Neural progenitor cell (in vitro differentiated cells): ENCODE data around the gene KLF18. TPM values are rescaled to one million over a fixed set of nuclear protein-coding genes. Genes with fewer than 3 reads are reported as not detected.

Experiments
- DNase-seq: peaks from one replicate; pipeline ENCODE4 v3.0.0-alpha.2; 2016; ENCODE audit warnings: low spot score
- H2AFZ ChIP-seq: fragments of 200-600 bp; sonication (generic); replicated peaks from 2 replicates; pipeline ENCODE4 v1.6.1; 2016; ENCODE audit warnings: antibody characterized with exemption
- H3F3A ChIP-seq: fragments of 200-600 bp; sonication (generic); 2 replicates; pipeline ENCODE4 v1.6.1; 2016; ENCODE audit warnings: antibody characterized with exemption, low read depth
- H3K27ac ChIP-seq: fragments of 200-600 bp; sonication (generic); 2 replicates; pipeline ENCODE4 v1.5.1; 2016; ENCODE audit warnings: mild to moderate bottlenecking
- H3K27me3 ChIP-seq: fragments of 200-600 bp; sonication (generic); 2 replicates; pipeline ENCODE4 v1.6.1; 2016; ENCODE audit warnings: mild to moderate bottlenecking, moderate library complexity
- H3K36me3 ChIP-seq: fragments of 200-600 bp; sonication (generic); 2 replicates; pipeline ENCODE4 v1.5.1; 2016
- H3K4me1 ChIP-seq: fragments of 200-600 bp; sonication (generic); 2 replicates; pipeline ENCODE4 v1.6.1; 2016; ENCODE audit warnings: mixed run types
- H3K4me2 ChIP-seq: fragments of 200-600 bp; sonication (generic); 2 replicates; pipeline ENCODE4 v1.6.1; 2016
- H3K4me3 ChIP-seq: fragments of 200-600 bp; sonication (generic); 2 replicates; pipeline ENCODE4 v1.5.1; 2016
- H3K79me2 ChIP-seq: fragments of 200-600 bp; sonication (generic); 2 replicates; pipeline ENCODE4 v1.6.1; 2016; ENCODE audit warnings: low read depth
- H3K9ac ChIP-seq: fragments of 200-600 bp; sonication (generic); 2 replicates; pipeline ENCODE4 v1.6.1; 2016
- H3K9me3 ChIP-seq: fragments of 200-600 bp; sonication (generic); 2 replicates; pipeline ENCODE4 v1.5.1; 2016; ENCODE audit warnings: low read depth
- H4K20me1 ChIP-seq: fragments of 200-600 bp; sonication (generic); 2 replicates; pipeline ENCODE4 v1.6.1; 2016; ENCODE audit warnings: low read depth
- H3K27ac Mint-ChIP-seq: 3 replicates; pipeline ENCODE4 v1.8.0; 2021; ENCODE audit warnings: mixed read lengths
- H3K27me3 Mint-ChIP-seq: 2 replicates; pipeline ENCODE4 v1.8.0; 2022; ENCODE audit warnings: low read depth, mild to moderate bottlenecking, inconsistent platforms, moderate library complexity, mixed read lengths; ENCODE audit not compliant: insufficient read depth
- H3K36me3 Mint-ChIP-seq: 3 replicates; pipeline ENCODE4 v1.8.0; 2021; ENCODE audit warnings: mixed read lengths
- H3K4me1 Mint-ChIP-seq: 3 replicates; pipeline ENCODE4 v1.8.0; 2021; ENCODE audit warnings: mixed read lengths
- H3K4me3 Mint-ChIP-seq: 3 replicates; pipeline ENCODE4 v1.8.0; 2021; ENCODE audit warnings: mild to moderate bottlenecking, moderate library complexity, mixed read lengths
- H3K9me3 Mint-ChIP-seq: 3 replicates; pipeline ENCODE4 v1.8.0; 2020; ENCODE audit warnings: mixed read lengths
- EZH2 ChIP-seq: fragments of 200-600 bp; sonication (generic); IDR thresholded peaks from 2 replicates; pipeline ENCODE4 v1.6.1; 2017; ENCODE audit warnings: antibody characterized with exemption, mild to moderate bottlenecking, moderate library complexity
- EZH2phosphoT487 ChIP-seq: fragments of 200-600 bp; sonication (generic); IDR thresholded peaks from 2 replicates; pipeline ENCODE4 v1.6.1; 2017; ENCODE audit warnings: antibody characterized with exemption
- total RNA-seq: library from RNA; depleted of rRNA; stranded (reverse); fragments of >200 nt; gene quantifications from 2 replicates; pipeline ENCODE4 v1.2.3, GENCODE V29; 2015; ENCODE audit warnings: low replicate concordance
- TF ChIP-seq, protein P1 (sequence below): fragments of 200-600 bp; sonication (generic); IDR thresholded peaks from 2 replicates; pipeline ENCODE4 v1.5.1; 2017; ENCODE audit warnings: antibody characterized with exemption, mild to moderate bottlenecking

The KLF18 gene
- total RNA-seq, 1 donor from 2014 or later, result not detected

DNA sequence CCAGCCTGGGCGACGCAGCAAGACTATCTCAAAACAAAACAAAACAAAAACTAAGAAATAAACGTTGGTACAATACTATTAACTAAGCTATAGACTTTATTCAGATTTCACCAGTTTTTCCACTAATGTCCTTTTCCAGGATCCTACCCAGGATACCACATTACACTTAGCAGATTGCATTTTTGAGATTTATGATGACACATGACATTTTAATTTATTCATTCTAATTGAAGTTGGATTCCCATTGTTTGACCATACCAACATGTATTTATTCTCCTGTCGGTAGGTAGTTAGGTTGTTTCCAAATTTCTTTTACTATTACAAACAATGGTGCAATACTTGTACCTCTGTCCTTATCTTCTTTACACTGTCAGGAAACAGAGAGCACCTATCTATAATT lies 29.6 kb downstream of the KLF18 start:
- H3K4me1 ChIP-seq, result no peaks in the 10 kb centered on the region
- peaks cover 16% of the 10 kb centered on the region for H3K27me3 ChIP-seq
- no peak overlapping the region for H3K4me3 Mint-ChIP-seq

DNA sequence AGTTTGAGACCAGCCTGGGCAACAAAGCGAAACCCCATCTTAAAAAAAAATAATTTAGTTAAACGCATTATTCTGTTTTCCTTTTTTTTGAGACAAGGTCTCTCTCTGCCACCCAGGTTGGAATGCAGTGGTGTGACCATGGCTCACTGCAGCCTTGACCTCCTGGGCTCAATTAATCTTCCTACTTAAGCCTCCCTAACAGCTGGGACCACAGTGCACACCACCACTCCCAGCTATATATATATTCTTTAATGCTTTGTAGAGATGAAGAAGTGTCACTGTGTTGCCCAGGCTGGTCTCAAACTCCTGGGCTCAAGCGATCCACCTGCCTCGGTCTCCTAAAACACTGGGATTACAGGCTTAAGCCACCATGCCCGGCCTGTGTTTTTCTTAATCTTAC lies 30.5 kb downstream of the KLF18 start:
- Histone ChIP-seq H3K79me2 (no peaks in the 10 kb centered on the region), H3K27me3 (peaks cover 22% of the 10 kb centered on the region), H4K20me1 (no peaks in the 10 kb centered on the region), H3K4me3 (no peak overlapping the region), H3K9ac (no peak overlapping the region), H3K9me3 (no peaks in the 10 kb centered on the region), H3F3A (no peaks in the 10 kb centered on the region), H2AFZ (no peak overlapping the region), H3K36me3 (no peaks in the 10 kb centered on the region), H3K4me1 (no peaks in the 10 kb centered on the region), H3K4me2 (no peak overlapping the region), H3K27ac (no peak overlapping the region)
- Mint-ChIP-seq H3K4me1 (no peaks in the 10 kb centered on the region), H3K9me3 (no peaks in the 10 kb centered on the region), H3K27me3 (peaks cover 4% of the 10 kb centered on the region), H3K36me3 (no peaks in the 10 kb centered on the region), H3K4me3 (no peak overlapping the region), H3K27ac (no peak overlapping the region)
- no peak for DNase-seq
- TF ChIP-seq EZH2phosphoT487 (no peak), EZH2 (no peak)
- TF ChIP-seq, protein P1, sequence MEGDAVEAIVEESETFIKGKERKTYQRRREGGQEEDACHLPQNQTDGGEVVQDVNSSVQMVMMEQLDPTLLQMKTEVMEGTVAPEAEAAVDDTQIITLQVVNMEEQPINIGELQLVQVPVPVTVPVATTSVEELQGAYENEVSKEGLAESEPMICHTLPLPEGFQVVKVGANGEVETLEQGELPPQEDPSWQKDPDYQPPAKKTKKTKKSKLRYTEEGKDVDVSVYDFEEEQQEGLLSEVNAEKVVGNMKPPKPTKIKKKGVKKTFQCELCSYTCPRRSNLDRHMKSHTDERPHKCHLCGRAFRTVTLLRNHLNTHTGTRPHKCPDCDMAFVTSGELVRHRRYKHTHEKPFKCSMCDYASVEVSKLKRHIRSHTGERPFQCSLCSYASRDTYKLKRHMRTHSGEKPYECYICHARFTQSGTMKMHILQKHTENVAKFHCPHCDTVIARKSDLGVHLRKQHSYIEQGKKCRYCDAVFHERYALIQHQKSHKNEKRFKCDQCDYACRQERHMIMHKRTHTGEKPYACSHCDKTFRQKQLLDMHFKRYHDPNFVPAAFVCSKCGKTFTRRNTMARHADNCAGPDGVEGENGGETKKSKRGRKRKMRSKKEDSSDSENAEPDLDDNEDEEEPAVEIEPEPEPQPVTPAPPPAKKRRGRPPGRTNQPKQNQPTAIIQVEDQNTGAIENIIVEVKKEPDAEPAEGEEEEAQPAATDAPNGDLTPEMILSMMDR, result no peak

More for the DNA sequence above, 29.6 kb downstream of the KLF18 start:
- TF ChIP-seq EZH2 (no peak), EZH2phosphoT487 (no peak)
- TF ChIP-seq, protein P1, result no peak
- Mint-ChIP-seq H3K4me1 (no peaks in the 10 kb centered on the region), H3K27me3 (peaks cover 4% of the 10 kb centered on the region), H3K36me3 (no peaks in the 10 kb centered on the region), H3K9me3 (no peaks in the 10 kb centered on the region), H3K27ac (no peak overlapping the region)
- Histone ChIP-seq H2AFZ (no peak overlapping the region), H3K4me3 (no peak overlapping the region), H3K9ac (no peak overlapping the region), H3K9me3 (no peaks in the 10 kb centered on the region), H4K20me1 (no peaks in the 10 kb centered on the region), H3K4me2 (no peak overlapping the region), H3K27ac (no peak overlapping the region), H3F3A (no peaks in the 10 kb centered on the region), H3K79me2 (no peaks in the 10 kb centered on the region), H3K36me3 (no peaks in the 10 kb centered on the region)
- DNase-seq, result no peak

DNA sequence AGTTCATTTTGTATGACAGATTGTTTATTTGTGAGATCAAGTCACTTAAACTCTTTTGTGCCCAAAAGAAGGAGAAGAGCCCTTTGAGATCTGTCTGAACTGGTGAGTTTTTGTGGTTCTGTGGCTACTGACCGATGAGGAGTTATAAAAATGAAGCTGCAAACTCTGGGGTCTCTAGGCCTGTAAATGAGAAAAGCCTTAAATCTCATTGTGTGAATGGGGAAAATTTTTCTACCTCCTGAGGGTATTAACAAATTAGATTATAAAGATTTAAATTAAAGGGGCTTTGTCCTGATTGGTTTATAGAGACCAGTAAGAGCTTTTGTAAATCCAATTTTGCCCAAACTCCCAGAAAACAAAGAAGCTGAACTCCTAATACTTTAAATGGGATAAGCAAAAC lies 32.5 kb downstream of the KLF18 start:
- Histone ChIP-seq H3K27ac (no peak overlapping the region), H3K79me2 (no peaks in the 10 kb centered on the region), H2AFZ (no peak overlapping the region), H3K4me3 (no peak overlapping the region), H3K9ac (no peak overlapping the region), H3K27me3 (peaks cover 36% of the 10 kb centered on the region), H3K4me2 (no peak overlapping the region), H4K20me1 (no peaks in the 10 kb centered on the region), H3F3A (no peaks in the 10 kb centered on the region), H3K9me3 (no peaks in the 10 kb centered on the region), H3K36me3 (no peaks in the 10 kb centered on the region), H3K4me1 (no peaks in the 10 kb centered on the region)
- TF ChIP-seq EZH2phosphoT487, result no peak
- no peak for TF ChIP-seq EZH2
- TF ChIP-seq, protein P1, result no peak
- no peaks in the 10 kb centered on the region for H3K36me3 Mint-ChIP-seq
- no peaks in the 10 kb centered on the region for H3K9me3 Mint-ChIP-seq
- no peak overlapping the region for H3K4me3 Mint-ChIP-seq
- peaks cover 8% of the 10 kb centered on the region for H3K27me3 Mint-ChIP-seq
- no peak overlapping the region for H3K27ac Mint-ChIP-seq
- H3K4me1 Mint-ChIP-seq, result no peaks in the 10 kb centered on the region
- DNase-seq, result no peak
